ENCODE measurements around the gene CFAP20DC. TPM values are rescaled to one million over a fixed set of nuclear protein-coding genes. Genes with fewer than 3 reads are reported as not detected.

The CFAP20DC gene
- total and polyA plus RNA-seq, 2 of the 13 experiments (the other 11 are each of a cell fraction or from before 2014, with no cell fraction given) = not detected

DNA sequence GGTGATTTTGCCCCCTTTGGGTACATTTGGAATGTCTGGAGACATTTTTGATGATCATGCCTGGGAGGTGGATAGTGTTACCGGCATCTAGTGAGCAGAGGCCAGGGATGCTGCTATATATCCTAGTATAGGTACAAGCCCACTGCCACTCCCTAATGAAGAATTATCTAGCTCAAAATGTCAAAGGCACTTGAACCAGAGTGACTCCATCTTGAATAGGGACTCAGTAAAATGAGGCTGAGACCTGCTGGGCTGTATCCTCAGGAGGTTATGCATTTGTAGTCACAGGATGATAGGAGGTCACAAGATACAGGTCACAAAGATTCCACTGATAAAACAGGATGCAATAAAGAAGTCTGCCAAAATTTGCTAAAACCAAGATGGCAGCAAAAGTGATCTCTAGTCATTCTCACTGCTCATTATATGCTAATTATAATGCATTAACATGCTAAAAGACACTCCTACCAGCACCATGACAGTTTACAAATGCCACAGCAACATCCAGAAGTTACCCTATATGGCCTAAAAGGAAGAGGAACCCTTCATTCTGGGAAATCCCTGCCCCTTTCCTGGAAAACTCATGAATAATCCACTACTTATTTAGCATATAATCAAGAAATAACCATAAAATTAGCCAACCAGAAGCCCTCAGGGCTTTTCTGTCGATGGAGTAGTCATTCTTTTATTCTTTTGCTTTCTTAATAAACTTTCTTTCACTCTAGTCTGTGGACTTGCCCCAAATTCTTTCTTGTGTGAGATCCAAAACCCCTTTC is 343.2 kb downstream of the CFAP20DC start:
- POLR2A ChIA-PET = no interaction called here
- H3K9me3 ChIP-seq (ENCODE audit: low read length) = no peaks in the 10 kb centered on the region
- DNase-seq (ENCODE audit: low spot score) = no peak
- 21% methylated on average over 2 of the region's 2 CpGs for WGBS (ENCODE audit: low lambda C conversion rate)
- H3K4me2 ChIP-seq (ENCODE audit: low read depth, low read length) = no peak overlapping the region
- no peaks in the 10 kb centered on the region for H3K36me3 ChIP-seq (replicated peaks in 1 of 2; ENCODE audit: control insufficient read depth in 1 of 2, insufficient read depth in 2 of 2, low read length in 2 of 2)
- no peak for FAIRE-seq
- no peaks in the 10 kb centered on the region for H3K27me3 ChIP-seq (ENCODE audit: control insufficient read depth in 1 of 2, insufficient read depth in 2 of 2, low read length in 2 of 2)
- intact Hi-C loops (cut with micrococcal nuclease; ENCODE audit: unreplicated experiment) (no loop called here), in situ Hi-C loops (cut with HindIII; ENCODE audit: extremely low pct_ligation_motif_present, low pct_unique_long_range_greater_than_20kb) (no loop called here)
- no peak overlapping the region for H3K4me3 ChIP-seq (replicated peaks in 1 of 3; ENCODE audit: insufficient read depth in 1 of 3, low read depth in 2 of 3, low read length in 3 of 3)
- H3K27ac ChIP-seq (ENCODE audit: extremely low read length, insufficient read depth, low read length) = no peak overlapping the region
- TF ChIP-seq GLI4 (CRISPR knock-in tag; IDR thresholded peaks at IDR 0.05; ENCODE audit: borderline replicate concordance) (no peak), STAG1 (CRISPR knock-in tag; IDR thresholded peaks at IDR 0.05) (no peak), ZNF749 (CRISPR knock-in tag; IDR thresholded peaks at IDR 0.05; ENCODE audit: borderline replicate concordance) (no peak), NPAS2 (CRISPR knock-in tag; IDR thresholded peaks at IDR 0.05; ENCODE audit: borderline replicate concordance) (no peak), ZNF616 (CRISPR knock-in tag; IDR thresholded peaks at IDR 0.05; ENCODE audit: low read depth) (no peak), RXRA (CRISPR knock-in tag; IDR thresholded peaks at IDR 0.05) (no peak)
- TF ChIP-seq, protein P1, sequence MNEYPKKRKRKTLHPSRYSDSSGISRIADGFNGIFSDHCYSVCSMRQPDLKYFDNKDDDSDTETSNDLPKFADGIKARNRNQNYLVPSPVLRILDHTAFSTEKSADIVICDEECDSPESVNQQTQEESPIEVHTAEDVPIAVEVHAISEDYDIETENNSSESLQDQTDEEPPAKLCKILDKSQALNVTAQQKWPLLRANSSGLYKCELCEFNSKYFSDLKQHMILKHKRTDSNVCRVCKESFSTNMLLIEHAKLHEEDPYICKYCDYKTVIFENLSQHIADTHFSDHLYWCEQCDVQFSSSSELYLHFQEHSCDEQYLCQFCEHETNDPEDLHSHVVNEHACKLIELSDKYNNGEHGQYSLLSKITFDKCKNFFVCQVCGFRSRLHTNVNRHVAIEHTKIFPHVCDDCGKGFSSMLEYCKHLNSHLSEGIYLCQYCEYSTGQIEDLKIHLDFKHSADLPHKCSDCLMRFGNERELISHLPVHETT (CRISPR knock-in tag; conservative IDR thresholded peaks at IDR 0.05) = no peak
- TF ChIP-seq, protein P2, sequence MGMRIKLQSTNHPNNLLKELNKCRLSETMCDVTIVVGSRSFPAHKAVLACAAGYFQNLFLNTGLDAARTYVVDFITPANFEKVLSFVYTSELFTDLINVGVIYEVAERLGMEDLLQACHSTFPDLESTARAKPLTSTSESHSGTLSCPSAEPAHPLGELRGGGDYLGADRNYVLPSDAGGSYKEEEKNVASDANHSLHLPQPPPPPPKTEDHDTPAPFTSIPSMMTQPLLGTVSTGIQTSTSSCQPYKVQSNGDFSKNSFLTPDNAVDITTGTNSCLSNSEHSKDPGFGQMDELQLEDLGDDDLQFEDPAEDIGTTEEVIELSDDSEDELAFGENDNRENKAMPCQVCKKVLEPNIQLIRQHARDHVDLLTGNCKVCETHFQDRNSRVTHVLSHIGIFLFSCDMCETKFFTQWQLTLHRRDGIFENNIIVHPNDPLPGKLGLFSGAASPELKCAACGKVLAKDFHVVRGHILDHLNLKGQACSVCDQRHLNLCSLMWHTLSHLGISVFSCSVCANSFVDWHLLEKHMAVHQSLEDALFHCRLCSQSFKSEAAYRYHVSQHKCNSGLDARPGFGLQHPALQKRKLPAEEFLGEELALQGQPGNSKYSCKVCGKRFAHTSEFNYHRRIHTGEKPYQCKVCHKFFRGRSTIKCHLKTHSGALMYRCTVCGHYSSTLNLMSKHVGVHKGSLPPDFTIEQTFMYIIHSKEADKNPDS (CRISPR knock-in tag; IDR thresholded peaks at IDR 0.05) = no peak
- no peak overlapping the region for H2AFZ ChIP-seq (ENCODE audit: low read length)
- CTCF ChIA-PET (ENCODE audit: low intra/inter-chr PET ratio, low total read pairs) = no interaction called here
- ATAC-seq = no peak
- H3K79me2 ChIP-seq (ENCODE audit: insufficient read depth, low read length) = no peaks in the 10 kb centered on the region
- no peaks in the 10 kb centered on the region for H3K4me1 ChIP-seq (ENCODE audit: insufficient read depth, low read length)
- BruUV-seq (replicated peaks) = no TSS peak
- no peaks in the 10 kb centered on the region for H4K20me1 ChIP-seq (ENCODE audit: insufficient read depth, low read length)
- H3K9ac ChIP-seq (ENCODE audit: insufficient read depth, low read depth, low read length) = no peak overlapping the region

Measured in HepG2 (cell line).